Breast epithelium (tissue), 3 donors: ENCODE results near the gene SAMD14.

Experiments used
- POLR2A ChIP-seq: fragments of 450-650 bp; IDR thresholded peaks from one replicate; pipeline ENCODE4 v1.6.1; 2016; ENCODE audit warnings: antibody characterized with exemption, mild to moderate bottlenecking, moderate library complexity
- POLR2AphosphoS5 ChIP-seq, 3 donors: sonication (generic); formaldehyde crosslinking; IDR thresholded peaks; one replicate each; pipeline ENCODE4 v1.6.1; 2017; ENCODE audit warnings: antibody characterized with exemption in 3 of 3
- TF ChIP-seq, protein P1 (sequence below), 3 donors: fragments of 450-650 bp; IDR thresholded peaks; one replicate each; pipeline ENCODE4 v1.5.1; 2016 to 2017; ENCODE audit warnings: antibody characterized with exemption in 3 of 3, mild to moderate bottlenecking in 3 of 3, moderate library complexity in 3 of 3

- TF ChIP-seq, protein P1, sequence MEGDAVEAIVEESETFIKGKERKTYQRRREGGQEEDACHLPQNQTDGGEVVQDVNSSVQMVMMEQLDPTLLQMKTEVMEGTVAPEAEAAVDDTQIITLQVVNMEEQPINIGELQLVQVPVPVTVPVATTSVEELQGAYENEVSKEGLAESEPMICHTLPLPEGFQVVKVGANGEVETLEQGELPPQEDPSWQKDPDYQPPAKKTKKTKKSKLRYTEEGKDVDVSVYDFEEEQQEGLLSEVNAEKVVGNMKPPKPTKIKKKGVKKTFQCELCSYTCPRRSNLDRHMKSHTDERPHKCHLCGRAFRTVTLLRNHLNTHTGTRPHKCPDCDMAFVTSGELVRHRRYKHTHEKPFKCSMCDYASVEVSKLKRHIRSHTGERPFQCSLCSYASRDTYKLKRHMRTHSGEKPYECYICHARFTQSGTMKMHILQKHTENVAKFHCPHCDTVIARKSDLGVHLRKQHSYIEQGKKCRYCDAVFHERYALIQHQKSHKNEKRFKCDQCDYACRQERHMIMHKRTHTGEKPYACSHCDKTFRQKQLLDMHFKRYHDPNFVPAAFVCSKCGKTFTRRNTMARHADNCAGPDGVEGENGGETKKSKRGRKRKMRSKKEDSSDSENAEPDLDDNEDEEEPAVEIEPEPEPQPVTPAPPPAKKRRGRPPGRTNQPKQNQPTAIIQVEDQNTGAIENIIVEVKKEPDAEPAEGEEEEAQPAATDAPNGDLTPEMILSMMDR (IDR thresholded peaks at IDR 0.05), result no peak
- TF ChIP-seq POLR2A (no peak), POLR2AphosphoS5 (IDR thresholded peaks at IDR 0.05) (no peak)
Observed at GRCh38 chr17:50135316-50136095, 5.5 kb upstream of the SAMD14 start.
